Activated effector memory CD4-positive, alpha-beta T cell treated with Interleukin-2 at 50 U/mL for 16 hours (primary cell): ENCODE results near the gene ATP10B.

Experiments used
- DNase-seq: peaks from one replicate; pipeline ENCODE4 v3.0.0-alpha.2; 2020

Gene ATP10B

DNA sequence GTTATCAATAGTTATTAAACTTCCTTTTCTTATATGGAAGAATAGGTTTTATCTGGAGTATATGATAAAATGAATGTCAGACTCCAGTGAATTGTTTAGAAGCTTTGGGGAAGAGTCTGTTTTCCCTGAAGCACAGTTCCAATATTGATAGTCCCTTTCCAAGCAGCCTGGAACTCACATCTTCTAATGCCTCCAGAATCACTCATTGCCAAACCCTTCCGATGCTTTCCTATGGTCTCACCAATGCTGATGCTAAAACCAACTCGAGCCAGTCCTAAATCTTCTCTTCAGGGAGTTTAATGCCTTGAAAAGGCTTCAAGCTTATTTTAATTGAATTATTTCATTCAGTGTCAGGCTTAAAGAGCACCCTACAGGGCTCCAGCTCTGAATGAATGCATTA, 309.2 kb downstream of the ATP10B start:
- DNase-seq, result no peak

- DNase-seq, result no peak
These were observed 309.7 kb downstream of the ATP10B start for GRCh38 chr5:160542281-160542680.

GRCh38 chr5:160539431-160539830, 312.6 kb downstream of the ATP10B start:
- no peak for DNase-seq

DNA sequence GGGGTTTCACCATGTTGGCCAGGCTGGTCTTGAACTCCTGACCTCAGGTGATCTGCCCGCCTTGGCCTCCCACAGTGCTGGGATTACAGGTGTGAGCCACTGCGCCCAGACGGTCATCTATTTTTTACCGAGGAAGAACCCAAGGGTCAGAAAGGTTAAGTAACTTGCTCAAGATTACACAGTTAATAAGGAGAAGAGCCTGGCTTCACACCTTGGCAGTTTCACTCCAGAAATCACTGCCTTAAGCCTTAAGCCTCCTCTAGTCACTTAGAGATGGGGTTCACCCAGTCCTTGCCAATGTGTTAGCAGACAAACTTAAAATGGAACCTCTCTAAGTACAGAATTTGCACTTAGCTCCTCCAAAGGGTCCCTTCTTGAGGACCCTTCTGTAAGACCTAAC, 314.1 kb downstream of the ATP10B start:
- no peak for DNase-seq

DNA sequence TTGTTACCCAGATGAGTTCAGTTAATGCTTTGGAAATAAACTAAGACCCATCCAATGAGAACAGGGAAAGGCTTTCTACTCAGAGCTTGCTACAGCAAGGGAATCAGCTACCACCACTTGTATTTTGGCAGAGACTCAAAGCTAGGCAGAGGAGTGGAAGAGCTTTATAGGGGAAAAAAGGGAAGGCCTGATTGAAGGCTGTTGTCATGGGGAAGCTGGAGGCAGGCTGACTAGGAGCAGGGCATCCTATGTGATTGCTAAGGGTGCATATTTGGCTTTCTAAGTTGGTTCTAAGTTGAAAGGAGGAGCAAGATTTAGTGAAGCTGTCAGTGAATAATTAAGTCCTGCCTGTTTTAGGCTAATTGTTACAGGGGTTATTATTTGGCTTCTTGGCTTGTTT, 314.9 kb downstream of the ATP10B start:
- DNase-seq, result no peak

DNA sequence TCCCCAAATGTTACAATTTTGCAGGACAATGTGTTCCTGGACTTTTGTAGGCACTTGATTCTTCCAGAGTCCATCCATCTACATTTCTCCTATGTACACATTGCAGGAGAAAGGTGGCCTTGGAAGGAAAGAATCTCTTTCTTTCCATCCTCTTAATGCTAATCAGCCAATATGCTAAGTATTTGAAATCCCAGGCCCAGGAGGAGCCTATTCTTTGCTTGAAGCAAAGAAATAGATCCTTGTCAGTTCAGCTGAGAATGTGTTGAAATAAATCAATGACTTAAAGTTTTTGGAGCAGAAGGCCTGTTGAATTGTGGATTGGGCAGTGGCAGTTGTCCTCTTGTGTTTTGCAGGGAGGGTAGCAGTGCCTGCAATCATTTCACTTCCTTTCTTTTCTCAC, 317.1 kb downstream of the ATP10B start:
- no peak for DNase-seq

GRCh38 chr5:160534125-160534524, 317.9 kb downstream of the ATP10B start:
- DNase-seq, result no peak

DNA sequence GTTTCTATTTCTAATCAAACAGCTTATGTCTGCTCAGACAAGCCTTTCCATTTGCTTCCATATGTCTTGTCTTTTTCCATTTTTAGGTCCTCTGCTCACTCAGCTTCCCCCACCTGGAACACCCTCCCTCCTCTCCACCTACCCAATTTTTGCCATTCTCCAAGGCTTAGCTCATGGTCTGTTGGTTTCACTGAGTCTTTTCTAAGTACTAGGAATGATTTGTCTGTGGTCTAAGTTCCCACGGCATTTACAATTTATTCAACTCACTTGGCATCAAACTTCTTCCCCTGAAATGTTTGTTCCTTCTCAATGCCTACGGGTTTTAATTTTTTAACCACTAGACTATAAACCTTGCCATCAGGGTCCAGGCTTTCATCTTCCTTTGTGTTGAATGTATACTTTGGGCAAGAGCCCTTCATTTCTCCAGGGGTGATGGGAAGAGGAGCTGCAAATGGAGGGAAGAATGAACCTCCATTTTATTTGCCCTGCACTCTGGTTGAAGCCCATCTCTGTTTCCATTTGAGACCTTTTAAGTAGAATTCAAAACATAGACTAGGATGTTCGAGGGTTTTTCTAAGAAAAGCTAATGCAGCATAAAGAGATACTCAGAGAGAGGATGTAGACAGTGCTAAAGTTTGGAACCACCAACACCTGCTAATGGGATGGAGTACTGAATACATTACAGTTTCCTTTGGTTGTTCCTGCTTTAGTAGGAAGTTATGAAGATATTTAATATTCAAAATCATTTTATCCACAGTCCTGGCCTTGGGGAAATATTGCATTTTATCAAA, 326.3 kb downstream of the ATP10B start:
- DNase-seq, result no peak

DNA sequence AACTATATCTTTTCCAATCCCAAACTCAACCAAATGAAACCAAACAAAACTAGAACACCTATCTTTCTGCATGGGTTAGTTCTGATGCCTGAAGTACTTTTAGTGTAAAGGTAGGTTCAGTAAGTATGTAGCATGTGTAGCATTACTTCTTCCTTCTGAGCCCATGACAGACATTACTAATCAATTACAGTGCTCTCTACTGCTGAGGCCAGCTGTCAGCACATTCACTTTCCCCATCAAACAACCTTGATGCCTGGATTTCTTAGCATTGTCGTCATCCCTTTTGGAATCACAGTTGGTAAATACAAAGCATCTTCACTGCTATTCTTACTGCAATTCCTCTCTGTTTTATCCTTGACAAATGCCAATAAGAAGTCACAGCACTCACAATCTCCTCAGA, 327.2 kb downstream of the ATP10B start:
- no peak for DNase-seq

GRCh38 chr5:160523502-160524163, 328.4 kb downstream of the ATP10B start:
- no peak for DNase-seq

- DNase-seq, result no peak
These were observed 330.7 kb downstream of the ATP10B start for GRCh38 chr5:160521392-160521663.

- DNase-seq, result no peak
These were observed 331.2 kb downstream of the ATP10B start for GRCh38 chr5:160520609-160521391.

- DNase-seq, result no peak
These were observed 335.1 kb downstream of the ATP10B start for GRCh38 chr5:160516696-160517530.

DNA sequence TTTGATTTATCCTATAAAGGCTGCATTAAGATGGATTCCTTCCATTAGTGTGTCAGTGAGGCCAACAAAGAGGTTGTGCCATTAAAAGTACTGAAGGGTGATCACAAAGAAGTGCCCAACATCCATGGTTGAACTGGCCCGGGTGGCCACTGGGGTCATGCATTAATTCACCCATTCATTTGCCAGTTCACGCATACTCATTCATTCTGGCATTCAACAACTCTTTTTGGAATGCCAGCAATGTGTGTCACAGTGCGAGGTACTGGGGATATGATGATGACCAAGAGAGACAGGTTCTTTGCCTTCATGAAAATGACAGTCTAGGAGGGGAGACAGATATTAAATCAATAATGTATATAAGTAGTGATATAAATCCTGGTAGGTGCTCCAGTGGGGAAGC, 337.1 kb downstream of the ATP10B start:
- no peak for DNase-seq

DNA sequence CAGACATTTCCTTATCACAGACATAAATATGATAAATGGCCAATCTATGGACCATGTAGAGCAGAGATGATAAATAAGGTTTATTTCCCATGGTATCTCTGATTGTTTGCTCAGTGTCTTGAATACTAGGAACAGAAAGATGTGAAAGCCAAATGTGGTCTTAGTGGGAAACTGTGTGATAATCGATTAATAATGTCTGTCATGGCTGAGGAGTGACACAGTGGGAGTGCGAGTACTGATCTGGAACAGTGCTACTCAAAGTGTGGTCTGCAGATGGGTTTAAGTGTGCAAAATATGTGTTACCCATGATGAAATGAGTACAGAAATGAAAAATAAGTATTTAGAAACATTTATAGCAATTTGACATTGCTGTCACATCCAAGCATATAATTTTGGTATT, 337.8 kb downstream of the ATP10B start:
- no peak for DNase-seq

- no peak for DNase-seq
These were observed 338.5 kb downstream of the ATP10B start for GRCh38 chr5:160513485-160513884.
